Neural progenitor cell (in vitro differentiated cells): ENCODE results near the gene PSEN1.

Experiments used
- EZH2 ChIP-seq: fragments of 200-600 bp; sonication (generic); IDR thresholded peaks from 2 replicates; pipeline ENCODE4 v1.6.1; 2017; ENCODE audit warnings: antibody characterized with exemption, mild to moderate bottlenecking, moderate library complexity
- EZH2phosphoT487 ChIP-seq: fragments of 200-600 bp; sonication (generic); IDR thresholded peaks from 2 replicates; pipeline ENCODE4 v1.6.1; 2017; ENCODE audit warnings: antibody characterized with exemption
- TF ChIP-seq, protein P1 (sequence below): fragments of 200-600 bp; sonication (generic); IDR thresholded peaks from 2 replicates; pipeline ENCODE4 v1.5.1; 2017; ENCODE audit warnings: antibody characterized with exemption, mild to moderate bottlenecking

DNA sequence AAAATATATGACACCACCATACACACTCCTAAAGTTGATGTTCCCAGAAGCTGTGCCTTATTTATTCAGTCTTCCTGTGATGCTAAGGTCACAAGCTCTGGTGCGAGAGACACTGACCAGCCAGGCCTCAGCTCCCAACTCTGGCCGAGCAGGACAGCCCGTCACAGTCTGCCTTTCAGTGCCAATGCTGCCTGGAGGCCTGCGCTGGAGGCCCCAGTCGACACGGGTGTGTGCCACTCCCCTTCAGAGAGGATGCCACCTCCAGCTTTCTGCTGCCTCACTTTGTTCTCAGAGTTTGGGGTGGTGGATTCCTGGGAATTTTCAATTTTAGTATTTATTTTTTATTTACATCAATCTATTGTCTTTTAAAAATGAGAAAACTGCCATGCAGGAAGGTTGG is 93.7 kb downstream of the PSEN1 start:
- TF ChIP-seq EZH2 (no peak), EZH2phosphoT487 (no peak)
- TF ChIP-seq, protein P1, sequence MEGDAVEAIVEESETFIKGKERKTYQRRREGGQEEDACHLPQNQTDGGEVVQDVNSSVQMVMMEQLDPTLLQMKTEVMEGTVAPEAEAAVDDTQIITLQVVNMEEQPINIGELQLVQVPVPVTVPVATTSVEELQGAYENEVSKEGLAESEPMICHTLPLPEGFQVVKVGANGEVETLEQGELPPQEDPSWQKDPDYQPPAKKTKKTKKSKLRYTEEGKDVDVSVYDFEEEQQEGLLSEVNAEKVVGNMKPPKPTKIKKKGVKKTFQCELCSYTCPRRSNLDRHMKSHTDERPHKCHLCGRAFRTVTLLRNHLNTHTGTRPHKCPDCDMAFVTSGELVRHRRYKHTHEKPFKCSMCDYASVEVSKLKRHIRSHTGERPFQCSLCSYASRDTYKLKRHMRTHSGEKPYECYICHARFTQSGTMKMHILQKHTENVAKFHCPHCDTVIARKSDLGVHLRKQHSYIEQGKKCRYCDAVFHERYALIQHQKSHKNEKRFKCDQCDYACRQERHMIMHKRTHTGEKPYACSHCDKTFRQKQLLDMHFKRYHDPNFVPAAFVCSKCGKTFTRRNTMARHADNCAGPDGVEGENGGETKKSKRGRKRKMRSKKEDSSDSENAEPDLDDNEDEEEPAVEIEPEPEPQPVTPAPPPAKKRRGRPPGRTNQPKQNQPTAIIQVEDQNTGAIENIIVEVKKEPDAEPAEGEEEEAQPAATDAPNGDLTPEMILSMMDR = no peak
